RWPE1 (cell line): ENCODE measurements around the gene RASSF5.

Experiments used
- CTCF ChIA-PET: fragments of 350-600 bp; sonication (Branson Sonifier 250); formaldehyde crosslinking; extraction: SDS; loops from one replicate; lab custom pipeline; 2021; lab: Yijun Ruan, JAX
- POLR2A ChIA-PET: fragments of 400-600 bp; formaldehyde crosslinking; extraction: SDS; loops from one replicate; lab custom pipeline; 2020; ENCODE audit warnings: antibody characterized with exemption; ENCODE audit not compliant: low non-redundant PET; lab: Yijun Ruan, JAX
- DNase-seq: peaks from one replicate; pipeline ENCODE4 v3.0.0; 2012; ENCODE audit warnings: low spot score
- H3K27ac ChIP-seq: fragments of 450-650 bp; 2 replicates; pipeline ENCODE4 v1.5.1; 2017
- TF ChIP-seq, protein P1 (sequence below): fragments of 450-650 bp; conservative IDR thresholded peaks from 2 replicates; pipeline ENCODE4 v1.5.1; 2017; ENCODE audit warnings: low read depth, mild to moderate bottlenecking

Gene RASSF5

GRCh38 chr1:206566999-206567398 lies 59.7 kb downstream of the RASSF5 start:
- CTCF ChIA-PET: interaction anchor here (0.6 to 1.7 kb wide), 6 partner anchors 11 to 159 kb away, joined by 3 to 7 read pairs (median 5); no protein-coding TSS in a partner anchor
- no peak overlapping the region for H3K27ac ChIP-seq

DNA sequence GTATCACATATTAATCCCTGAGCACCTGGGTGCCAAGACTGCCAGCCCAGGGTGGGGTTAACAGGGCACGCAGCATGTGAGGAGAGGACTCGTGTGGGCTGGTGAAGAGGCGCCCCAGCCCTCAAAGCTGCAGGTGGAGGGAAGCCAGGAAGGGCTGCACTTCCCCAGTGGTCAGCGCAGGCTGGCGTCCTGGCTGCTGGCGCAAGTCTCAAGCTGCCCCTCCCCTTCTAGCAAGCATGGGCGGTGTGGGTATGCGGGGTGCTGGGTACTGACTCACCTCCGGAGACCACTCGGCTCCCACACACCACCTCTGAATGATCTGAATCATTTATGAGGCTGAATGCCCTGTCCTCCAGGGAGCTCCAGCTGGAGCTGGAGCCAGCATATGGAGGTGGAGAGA lies 60.9 kb downstream of the RASSF5 start:
- no peak overlapping the region for H3K27ac ChIP-seq
- CTCF ChIA-PET: interaction anchor here (0.5 to 1.7 kb wide), 6 partner anchors 10 to 462 kb away, joined by 3 to 13 read pairs (median 4); no protein-coding TSS in a partner anchor
- TF ChIP-seq, protein P1, sequence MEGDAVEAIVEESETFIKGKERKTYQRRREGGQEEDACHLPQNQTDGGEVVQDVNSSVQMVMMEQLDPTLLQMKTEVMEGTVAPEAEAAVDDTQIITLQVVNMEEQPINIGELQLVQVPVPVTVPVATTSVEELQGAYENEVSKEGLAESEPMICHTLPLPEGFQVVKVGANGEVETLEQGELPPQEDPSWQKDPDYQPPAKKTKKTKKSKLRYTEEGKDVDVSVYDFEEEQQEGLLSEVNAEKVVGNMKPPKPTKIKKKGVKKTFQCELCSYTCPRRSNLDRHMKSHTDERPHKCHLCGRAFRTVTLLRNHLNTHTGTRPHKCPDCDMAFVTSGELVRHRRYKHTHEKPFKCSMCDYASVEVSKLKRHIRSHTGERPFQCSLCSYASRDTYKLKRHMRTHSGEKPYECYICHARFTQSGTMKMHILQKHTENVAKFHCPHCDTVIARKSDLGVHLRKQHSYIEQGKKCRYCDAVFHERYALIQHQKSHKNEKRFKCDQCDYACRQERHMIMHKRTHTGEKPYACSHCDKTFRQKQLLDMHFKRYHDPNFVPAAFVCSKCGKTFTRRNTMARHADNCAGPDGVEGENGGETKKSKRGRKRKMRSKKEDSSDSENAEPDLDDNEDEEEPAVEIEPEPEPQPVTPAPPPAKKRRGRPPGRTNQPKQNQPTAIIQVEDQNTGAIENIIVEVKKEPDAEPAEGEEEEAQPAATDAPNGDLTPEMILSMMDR: no peak
- POLR2A ChIA-PET: no interaction called here
- DNase-seq: no peak

More at GRCh38 chr1:206566999-206567398, 59.7 kb downstream of the RASSF5 start:
- POLR2A ChIA-PET: no interaction called here
- DNase-seq: no peak
- TF ChIP-seq, protein P1: no peak

DNA sequence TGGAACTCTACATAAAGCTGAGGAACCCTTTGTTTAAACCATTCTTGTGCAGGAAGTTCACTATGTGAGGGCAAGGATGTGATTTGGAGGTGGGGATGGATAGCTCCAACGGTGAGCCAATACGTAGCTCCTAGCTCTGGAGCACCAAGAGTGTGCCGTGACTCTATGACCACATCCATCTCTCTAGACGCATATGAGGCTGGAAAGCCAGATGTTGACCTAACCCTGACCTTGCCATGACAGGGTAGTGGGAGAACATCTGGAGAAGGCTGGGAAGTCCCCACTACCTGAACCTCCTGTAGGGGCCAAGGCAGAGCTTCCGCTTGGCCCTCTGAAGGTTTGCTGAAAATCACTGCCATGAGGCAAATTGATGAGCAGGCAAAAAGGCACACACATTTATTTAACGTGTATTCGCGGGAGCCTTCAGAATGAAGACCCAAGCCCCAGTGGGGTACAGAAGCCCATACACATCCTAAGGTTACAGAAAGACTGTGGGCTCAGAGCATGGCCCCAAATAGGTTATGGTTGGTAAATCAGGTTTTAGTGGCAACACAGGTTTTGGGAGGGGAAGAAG lies 61.5 kb downstream of the RASSF5 start:
- no peak overlapping the region for H3K27ac ChIP-seq
- DNase-seq: no peak
- CTCF ChIA-PET: interaction anchor here (0.6 to 1.7 kb wide), 7 partner anchors 9 to 124 kb away, joined by 3 to 13 read pairs (median 4); no protein-coding TSS in a partner anchor
- POLR2A ChIA-PET: no interaction called here
- TF ChIP-seq, protein P1: no peak

- TF ChIP-seq, protein P1: no peak
- POLR2A ChIA-PET: no interaction called here
- no peak overlapping the region for H3K27ac ChIP-seq
- DNase-seq: no peak
- CTCF ChIA-PET: interaction anchor here (0.6 to 1.5 kb wide), 7 partner anchors 8 to 348 kb away, joined by 3 to 7 read pairs (median 4); no protein-coding TSS in a partner anchor
Measured at GRCh38 chr1:206569556-206569955, 62.2 kb downstream of the RASSF5 start.

DNA sequence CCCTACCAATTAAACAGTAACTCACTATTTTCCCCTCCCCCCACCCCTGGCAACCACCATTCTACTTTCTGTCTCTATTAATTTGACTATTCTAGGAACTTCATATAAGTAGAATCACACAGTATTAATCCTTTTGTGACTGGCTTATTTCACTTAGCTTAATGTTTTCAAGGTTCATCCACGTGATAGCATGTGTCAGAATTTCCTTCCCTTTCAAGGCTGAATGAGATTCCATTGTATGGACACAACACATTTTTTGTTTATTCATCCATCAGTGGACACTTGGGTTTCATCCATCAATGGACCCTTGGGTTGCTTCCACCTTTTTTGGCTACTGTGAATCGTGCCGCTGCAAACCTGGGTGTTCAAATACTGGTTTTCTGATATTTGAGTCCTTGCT lies 63.2 kb downstream of the RASSF5 start:
- ChIA-PET POLR2A (interaction anchor here (0.6 kb wide), 1 partner anchor 27 kb away, joined by 3 read pairs; no protein-coding TSS in a partner anchor), CTCF (interaction anchor here (0.6 kb wide), 1 partner anchor 1312 kb away, joined by 3 read pairs; no protein-coding TSS in a partner anchor)
- no peak for DNase-seq
- H3K27ac ChIP-seq: no peak overlapping the region
- TF ChIP-seq, protein P1: no peak

DNA sequence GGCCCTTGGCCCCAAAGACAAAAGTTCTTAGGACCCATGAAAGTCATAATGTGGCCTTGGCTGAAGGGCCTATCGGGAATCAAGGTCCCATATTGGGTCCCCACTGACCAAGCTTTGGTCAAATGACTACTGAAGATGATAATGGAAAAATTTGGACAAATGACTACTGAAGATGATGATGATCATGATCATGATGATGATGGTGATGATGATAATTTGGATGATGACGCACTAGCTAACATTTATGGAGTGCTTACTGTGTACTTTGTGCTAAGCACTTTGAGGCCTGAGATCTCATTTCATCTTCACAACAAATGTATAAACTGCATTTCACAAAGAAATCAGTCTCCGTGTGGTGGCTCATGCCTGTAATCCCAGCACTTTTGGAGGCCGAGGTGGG lies 65.5 kb downstream of the RASSF5 start:
- CTCF ChIA-PET: interaction anchor here (0.9 to 1.5 kb wide), 3 partner anchors 28 to 83 kb away, joined by 4 to 5 read pairs (median 4); no protein-coding TSS in a partner anchor
- POLR2A ChIA-PET: no interaction called here
- no peak for DNase-seq
- TF ChIP-seq, protein P1: no peak
- no peak overlapping the region for H3K27ac ChIP-seq
